HG02798 (cell line): ENCODE measurements around the gene THRB.

Experiments
- ATAC-seq: cut with Tn5 transposase; IDR thresholded peaks from one replicate; pipeline ENCODE4 v1.9.1; 2021; ENCODE audit warnings: mild to moderate bottlenecking; ENCODE audit not compliant: unreplicated experiment, poor library complexity

The THRB gene

DNA sequence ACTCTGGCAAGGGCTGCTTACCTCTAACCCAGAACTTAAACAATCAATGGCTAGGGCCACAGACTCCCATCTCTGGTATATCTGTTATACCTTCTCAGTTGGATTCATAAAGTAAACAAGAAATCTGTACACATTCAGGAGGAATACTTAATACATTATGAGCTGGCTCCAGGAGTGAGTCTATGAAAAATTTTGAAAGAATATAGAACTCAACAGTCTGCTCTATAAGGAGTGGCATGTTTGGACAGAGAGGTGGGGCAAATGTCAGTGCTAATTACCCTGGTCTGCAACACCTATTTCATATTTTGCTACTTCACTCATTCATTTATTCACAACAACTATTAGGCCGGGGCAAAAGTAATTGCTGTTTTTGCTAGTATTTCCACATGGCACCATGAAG, 245.1 kb downstream of the THRB start:
- no peak for ATAC-seq

DNA sequence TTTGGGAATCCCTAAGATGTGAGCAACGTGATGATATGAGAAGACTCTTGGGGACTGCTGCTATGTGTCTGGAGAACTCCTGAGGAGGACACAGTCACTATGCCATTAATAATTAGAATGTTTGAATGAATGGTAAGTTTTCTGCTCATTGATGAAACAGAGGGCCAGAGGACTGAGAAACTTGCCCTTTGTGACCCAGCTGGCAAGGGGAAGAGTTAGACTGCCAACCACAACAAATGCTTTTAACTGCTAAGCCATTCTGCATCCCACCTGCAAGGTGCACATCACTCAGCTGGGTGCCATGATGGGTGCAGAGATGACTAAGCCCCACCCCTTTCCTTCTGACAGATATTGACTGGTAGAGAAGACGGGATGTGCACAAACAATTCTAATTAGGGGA, 249.6 kb downstream of the THRB start:
- ATAC-seq, result no peak

DNA sequence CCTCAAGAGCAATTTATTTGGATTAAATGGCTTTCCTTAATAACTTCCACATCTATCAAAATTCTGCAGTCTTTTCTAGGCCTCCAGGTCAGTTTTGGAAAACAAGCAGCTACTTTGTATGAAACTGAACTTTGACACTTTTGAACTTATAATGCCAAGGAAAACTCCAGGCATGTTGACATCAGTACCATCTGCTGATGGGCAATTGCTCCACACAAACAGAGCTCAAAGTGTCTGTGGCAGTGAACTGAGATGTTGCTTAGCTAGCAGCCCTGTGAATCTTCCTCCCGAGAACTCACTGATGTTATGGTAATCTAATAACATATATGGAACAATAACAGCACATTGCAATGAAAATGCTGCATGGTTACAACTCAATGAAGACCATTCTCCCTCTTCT, 250.2 kb downstream of the THRB start:
- no peak for ATAC-seq

DNA sequence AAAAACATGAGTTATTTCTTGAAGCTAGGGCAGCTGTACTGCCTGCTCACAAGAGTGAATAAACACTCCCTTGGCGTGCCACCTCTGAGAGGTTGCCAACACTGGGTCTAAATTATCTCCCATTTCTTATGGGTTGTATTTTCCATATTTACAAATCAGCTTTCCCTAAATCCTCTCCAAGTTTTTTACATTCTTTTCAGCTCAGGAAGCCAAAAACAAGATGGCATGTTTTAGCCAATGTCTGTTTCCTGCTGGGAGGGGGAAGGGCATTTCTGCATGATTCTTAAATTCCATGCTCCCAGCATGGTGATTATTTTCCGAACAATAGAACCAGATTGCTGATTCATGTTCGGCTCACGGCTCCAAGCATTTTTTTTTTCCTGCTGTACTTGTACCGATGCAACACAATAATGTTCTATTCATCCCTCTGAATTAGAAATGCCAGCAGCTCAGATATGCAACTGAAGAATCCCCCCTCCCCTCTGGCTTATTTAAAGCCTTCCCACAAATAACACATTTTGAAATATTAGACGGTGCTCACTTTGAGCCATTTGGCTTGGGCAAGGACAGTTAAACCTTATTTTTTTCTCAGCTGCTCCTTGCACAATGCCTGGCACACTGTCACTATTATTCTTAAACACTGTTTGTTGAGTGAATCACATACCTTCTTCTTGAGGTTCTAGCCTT, 252.5 kb downstream of the THRB start:
- no peak for ATAC-seq

DNA sequence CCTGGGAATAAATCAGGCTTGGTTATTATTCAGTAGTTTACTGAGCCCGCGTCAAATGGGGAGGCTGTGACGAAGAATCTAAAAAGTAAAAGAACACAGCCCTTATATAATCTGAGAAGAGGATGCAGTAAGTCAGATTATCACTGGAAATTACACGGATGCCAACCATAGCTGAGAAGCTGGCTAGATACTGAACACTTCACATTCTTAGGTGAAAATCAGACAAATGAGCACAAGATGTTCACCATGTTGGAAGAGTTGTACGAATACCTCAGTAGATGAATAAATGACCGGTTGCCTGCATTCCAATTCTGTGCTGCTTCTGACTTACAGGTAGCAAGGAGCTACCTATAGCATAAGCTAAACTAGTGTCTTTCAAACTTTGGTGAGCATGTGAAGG, 254.3 kb downstream of the THRB start:
- no peak for ATAC-seq

DNA sequence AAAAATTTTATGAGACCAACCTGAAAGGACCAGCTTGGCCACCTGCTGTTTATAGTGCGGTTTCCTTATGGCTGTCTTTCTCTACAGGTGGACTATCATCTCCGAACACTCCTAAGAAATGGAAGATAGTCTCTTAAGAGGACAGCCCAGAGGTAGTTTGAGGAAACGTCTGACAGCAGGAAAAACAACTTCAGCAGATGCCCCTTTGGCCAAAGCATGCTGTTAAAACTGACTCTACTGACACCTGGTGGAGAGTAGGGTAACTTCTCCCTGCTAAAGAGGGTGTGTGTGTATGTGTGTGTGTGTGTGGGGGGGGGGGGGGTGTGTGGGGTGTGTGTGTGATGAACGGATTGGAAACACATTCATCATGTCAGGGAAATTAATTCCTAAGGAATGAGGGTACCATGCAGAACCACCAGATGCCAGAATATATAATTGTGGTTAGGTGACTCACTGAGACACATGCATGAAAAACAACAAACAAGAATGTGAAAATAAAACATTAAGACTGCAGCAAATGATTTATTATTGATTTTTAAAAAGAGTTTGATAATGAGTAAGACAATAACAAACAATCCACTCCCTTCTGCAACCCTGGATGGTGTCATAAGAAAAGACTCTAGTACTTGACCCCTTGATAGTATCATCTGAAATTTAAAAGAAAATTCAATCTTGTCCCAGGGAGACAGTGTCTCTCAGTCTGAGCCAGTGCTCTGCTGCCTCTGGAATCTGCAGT, 256.5 kb downstream of the THRB start:
- peak; percentile 83 for ATAC-seq

DNA sequence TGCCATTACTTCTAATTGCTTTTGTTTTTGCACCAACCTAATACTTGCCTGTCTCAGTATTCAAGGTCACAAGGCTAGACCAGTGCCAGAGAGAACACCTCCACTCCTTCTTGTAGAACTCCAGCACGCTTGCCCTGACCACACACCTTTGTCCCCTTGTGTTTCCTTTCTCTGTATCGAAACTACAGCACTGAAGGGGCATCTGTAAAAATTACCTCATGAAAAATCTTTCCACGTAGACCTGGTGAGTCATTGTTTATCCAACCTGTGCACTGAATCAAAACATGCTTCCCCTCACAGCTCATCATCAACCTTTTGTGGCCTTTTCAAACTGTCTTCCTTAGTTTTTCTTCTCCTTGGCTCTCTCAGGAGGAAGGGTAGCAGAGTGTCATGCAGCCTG, 259.5 kb downstream of the THRB start:
- peak; percentile 31 for ATAC-seq

DNA sequence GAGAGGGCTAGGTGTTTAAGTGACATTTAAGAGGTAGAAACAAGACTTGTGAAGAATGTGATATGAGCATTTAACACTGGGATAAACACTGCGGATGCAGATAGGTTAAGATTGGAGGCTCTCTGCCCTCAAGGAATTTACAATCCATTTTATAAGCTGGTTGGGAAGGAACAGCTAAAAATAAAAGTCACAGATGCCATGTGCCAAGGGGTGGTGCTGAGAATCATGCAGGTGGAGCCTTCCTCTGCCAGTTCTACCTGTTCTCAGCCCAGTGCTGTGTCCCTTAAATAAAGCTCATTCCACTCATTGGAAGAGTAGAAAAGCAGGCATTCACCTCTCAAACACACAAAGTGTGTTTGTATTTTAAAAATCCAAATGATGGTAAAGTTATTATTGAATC, 261.9 kb downstream of the THRB start:
- no peak for ATAC-seq

DNA sequence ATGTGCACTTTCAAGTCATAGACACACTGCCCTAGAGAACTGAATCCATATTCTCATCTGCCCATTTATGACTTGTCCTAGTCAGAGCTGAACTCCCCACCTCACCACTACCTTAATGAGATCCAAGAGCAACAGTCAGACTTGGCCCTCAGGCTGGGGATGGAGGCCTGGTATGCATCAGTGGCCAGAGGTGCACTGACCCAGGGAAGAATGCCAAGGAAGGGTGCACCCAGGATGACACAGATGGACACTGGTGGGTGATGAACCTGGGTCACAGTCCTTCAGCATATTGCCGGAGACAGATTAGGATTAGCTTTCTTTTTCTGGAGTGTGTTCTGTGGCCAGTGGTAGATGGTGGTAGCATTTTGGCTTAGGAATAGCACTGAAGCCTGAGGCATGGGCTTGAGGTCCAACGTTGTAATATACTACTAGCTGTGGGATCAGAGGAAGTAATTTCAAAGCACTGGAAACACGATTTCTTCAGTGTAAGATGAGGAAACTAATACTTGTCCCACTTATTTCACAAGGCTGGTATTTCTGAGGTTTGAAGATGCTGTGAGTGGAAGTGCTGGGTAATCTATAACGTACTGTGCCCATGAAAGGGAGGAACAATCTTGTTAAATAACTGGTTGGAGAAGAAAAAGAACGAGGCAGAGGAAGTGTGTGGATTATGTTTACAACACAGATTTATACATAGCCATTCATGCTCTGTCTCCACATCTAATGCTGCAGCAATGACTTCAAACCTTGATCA, 265.0 kb downstream of the THRB start:
- ATAC-seq, result no peak

DNA sequence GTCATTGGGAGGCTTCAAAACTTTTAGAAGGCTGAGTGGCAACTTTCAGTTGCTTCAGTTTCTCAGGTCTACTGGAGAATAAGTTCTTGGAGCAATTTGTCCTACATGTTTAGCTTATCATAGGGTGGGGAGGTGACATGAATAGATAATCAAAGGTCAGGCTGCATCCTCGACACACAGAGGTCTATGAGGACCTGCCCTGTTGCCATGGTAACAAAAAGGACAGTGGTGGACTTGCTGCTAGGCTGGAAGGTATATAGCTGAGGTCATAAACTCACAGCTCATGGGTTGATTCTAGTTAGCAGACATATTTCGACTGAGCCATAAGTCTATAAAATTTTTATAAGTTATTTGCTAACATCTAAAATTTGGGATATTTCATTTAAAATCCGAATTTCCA, 267.0 kb downstream of the THRB start:
- no peak for ATAC-seq

DNA sequence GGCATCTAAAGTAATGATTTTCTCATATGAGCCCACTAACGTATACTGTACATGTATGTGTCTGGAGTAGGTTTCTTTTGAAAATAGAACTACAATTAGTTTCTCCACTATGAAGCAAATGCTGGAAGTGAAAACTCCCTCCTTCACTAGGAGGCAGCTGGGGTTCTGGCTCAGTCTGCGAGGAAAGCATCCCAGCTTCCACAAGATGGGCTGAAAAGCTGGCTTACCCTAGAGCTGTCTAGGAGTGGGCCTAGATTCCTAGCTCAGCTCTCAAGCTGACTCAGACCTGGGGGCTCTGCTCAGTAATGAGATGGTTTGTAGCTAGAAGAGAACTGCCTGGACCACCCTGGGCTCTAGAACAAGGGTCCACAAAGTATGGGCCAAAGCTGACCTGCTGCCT, 268.3 kb downstream of the THRB start:
- ATAC-seq, result no peak

DNA sequence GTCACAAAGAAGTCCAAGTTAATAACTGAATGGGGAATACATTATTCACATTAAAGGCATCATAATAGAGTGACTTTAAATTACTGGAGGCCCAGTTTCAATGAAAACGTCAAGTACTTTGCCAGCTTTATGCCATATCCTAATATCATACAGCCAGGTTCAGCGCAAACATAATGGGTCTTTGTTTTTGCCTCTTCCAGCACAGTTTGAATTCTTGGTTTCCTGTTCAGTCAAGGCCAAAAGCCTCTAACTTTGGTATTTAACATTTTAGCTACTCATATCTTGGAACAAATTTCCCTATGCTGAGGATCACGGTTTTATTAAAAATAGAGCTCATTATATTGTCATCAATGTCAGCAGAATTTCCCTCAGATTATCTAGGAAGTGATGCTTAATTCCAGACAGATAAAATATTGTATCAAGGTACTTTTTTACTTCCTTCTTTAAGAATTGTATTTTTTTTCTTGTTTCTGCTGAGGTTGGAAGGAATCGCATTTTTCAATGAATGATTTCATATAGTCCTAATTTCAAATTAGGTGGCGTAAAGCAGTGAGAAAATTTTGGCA, 269.2 kb downstream of the THRB start:
- ATAC-seq, result no peak

DNA sequence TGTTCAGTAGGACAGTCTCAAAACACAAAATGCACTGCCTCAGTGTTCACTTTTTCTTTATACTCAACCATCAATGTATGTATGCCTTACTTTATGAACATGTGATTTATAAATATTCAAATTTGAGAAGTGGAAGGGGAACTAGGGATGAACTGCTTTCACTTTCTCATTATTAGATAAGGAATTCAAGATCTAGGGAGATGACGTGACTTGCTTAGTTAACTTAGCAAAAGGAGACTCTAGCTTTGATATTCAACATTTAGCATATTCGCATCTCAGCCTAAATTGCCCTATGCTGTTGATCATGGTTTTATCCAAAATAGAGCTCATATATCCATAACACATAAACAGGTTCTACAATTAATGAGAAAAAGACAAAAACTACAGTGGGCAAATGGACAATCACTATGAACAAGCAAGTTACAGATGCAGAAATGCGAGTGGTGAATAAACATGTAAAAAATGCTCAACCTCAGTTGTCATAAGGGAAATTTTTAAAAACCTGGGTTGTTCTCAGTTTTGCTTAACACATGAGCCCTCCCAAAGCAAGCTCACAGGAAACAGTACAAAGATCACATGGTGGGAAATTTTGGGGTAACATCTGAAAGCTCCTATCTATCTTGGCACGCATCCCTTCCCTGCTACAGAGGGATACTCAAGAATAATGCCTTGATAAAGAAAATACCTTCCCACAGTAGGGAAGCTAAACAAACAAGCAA, 269.8 kb downstream of the THRB start:
- no peak for ATAC-seq

DNA sequence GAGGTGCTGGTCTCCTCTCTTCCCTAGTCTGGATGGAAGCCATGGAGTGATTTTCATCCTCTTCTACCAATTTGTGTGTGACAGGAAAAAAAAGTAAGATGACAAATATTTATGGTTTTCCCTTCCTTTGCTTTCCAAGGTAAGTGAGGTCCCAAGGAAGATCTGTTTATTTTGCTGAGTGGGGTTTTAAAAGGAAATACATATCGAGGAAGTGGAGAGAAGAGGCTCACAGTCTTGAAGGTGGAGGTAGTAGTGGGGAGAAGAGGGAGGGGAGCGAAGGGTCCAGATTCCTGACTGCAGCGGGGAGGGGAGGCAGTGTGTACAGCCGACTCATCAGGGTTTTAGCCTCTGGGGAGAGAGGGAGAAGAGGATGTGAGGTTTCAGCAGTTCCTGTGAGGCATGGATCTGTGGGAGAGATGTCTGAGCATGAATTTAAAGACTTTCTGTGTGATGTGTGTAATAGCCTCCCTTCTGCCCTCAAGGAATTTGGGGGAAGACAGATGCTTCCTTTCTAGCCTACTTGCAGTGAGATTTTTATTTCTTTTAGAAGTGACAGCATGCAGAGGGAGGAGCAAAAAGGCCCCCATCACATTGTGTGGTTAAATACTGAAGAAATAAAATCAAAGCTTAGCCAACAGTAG, 272.4 kb downstream of the THRB start:
- no peak for ATAC-seq

DNA sequence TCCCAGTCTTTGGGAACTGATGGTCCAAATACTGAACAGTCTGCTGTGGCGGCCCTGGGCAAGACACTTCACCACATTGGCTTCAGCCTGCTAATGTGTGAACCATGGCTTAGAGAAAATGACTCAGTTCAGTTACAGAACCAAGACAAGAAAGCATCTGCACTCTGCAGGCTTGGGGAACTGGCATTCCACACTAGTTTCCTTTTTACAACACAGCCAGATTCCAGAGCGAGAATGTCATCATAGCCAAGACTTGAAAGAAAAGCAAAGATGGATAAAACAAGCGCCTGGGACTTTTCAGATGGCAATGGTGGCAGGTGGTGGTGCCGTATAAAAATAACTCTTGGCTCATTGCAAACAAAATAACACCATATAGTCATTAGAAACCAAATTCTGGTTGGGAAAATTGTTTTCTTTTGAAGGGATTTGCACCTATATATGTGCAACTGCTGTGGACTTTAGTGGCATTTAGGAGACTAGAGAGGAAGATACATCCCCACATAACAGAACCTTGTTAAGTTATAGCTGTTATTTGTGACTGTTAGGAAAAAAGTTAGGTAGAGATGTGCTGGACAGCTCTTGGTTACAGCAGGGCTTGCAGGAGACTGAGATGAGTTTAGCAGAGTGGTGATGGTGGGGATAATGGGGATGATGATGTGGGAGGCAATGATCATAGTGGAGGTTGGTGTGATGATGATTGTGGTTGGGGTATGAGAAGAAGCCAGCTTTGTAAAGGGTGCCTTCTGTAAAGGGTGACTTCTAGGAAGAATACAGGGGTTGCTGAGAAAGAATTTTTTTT, 273.6 kb downstream of the THRB start:
- peak; percentile 52 for ATAC-seq

DNA sequence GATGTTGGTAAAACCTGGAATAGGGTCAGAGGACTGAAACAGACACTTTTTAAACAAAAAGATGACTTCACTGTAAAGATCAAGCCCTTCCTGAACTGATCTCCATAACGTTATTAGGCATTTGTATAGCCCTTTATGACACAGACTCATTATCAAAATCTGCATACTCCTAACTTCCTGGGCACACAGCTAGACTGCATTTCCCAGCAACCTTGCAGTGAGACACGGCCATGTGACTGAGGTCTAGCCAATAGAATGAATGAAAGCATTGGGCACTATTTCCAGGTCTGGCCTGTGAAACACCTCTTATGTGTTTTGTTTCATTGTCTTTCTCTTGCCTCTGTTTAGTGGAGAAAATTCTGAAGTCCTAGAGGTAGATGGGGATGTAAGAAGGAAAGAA, 279.1 kb downstream of the THRB start:
- ATAC-seq, result no peak

DNA sequence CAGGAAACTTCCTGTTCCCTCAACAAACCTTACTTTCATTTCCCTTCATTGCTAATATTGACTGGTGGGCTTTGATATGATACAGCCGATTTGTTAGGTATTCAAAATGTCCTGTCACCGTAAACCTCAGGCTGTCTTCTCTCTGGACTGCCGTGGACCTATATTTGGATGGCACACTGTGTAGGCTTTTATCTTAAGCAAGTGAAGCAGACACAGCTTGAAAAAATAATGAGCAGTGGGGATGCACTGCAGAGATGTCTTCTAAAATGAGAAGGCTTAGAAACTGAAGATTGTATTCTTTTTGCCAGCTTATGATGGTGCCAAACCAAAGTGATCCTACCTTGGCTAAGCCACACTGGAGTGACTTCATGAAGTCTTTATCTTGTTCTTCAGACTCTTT, 283.3 kb downstream of the THRB start:
- no peak for ATAC-seq

DNA sequence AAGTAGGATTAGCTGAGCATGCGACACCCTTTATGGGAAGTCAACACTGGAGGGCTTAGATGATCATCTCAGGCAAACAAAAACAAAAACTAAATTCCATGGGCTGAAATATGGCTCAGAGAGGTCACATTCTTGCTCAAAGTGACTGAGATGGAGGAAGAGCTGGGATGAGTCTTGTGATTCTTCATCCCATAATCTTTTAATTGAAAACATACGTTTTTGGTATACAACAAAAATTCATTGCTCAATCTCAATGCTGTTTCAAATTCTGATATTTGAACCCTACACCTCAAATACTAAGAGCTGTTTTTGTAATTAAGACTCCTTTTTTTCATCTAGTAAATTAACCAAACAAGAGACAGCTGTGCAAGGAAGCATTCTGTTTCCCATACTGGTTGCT, 292.6 kb downstream of the THRB start:
- ATAC-seq, result no peak

DNA sequence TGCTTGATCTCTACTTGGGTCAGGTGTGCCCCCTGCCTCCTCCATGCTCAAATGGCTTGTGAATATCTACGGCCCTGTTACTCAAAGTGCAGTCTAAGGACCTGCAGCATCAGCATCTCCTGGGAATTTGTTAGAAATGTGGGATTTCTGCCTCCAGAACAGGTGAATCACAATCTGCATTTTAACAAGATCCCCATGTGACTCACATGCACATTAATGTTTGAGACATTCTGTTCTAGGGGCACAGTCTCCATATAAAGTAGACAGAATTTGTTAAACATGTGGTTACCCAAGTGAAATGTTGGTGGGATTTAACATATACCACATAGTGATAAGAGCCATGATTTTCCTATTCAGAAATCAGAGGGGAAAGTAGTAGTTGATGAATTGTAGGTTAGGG, 293.3 kb downstream of the THRB start:
- no peak for ATAC-seq
